Measurements from ENCODE around the gene APOD. TPM values are rescaled to one million over a fixed set of nuclear protein-coding genes. Genes with fewer than 3 reads are reported as not detected.

The APOD gene
- total RNA-seq, 1 donor: 2.9 TPM

- TF ChIP-seq, protein P1, sequence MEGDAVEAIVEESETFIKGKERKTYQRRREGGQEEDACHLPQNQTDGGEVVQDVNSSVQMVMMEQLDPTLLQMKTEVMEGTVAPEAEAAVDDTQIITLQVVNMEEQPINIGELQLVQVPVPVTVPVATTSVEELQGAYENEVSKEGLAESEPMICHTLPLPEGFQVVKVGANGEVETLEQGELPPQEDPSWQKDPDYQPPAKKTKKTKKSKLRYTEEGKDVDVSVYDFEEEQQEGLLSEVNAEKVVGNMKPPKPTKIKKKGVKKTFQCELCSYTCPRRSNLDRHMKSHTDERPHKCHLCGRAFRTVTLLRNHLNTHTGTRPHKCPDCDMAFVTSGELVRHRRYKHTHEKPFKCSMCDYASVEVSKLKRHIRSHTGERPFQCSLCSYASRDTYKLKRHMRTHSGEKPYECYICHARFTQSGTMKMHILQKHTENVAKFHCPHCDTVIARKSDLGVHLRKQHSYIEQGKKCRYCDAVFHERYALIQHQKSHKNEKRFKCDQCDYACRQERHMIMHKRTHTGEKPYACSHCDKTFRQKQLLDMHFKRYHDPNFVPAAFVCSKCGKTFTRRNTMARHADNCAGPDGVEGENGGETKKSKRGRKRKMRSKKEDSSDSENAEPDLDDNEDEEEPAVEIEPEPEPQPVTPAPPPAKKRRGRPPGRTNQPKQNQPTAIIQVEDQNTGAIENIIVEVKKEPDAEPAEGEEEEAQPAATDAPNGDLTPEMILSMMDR (IDR thresholded peaks at IDR 0.05; ENCODE audit: insufficient read depth, low read length): peak; percentile 43
- DNase-seq (ENCODE audit: low read depth): peak; percentile 68
- H3K4me3 ChIP-seq (ENCODE audit: low read depth, low read length): no peak overlapping the region
Observed at GRCh38 chr3:195522254-195523023, 61.3 kb downstream of the APOD start.

Small RNAs within 50 kb of the gene (small RNA-seq; reads per million reads assigned to genes)
- gene RN7SL73P (not detected), gene RNU6ATAC24P (not detected)

Other genes starting within 250 kb of the APOD start
- 92.3 and 113 TPM in 2 replicates for gene ACAP2, start 140.9 kb downstream of the APOD start, total RNA-seq (ENCODE audit: low replicate concordance)
- 60.1 and 126 TPM in 2 replicates for gene PPP1R2, start 40.6 kb downstream of the APOD start, total RNA-seq (ENCODE audit: low replicate concordance)
- 0.63 and 4.5 TPM in 2 replicates for gene MUC20, start 137.0 kb upstream of the APOD start, total RNA-seq (ENCODE audit: low replicate concordance)
- gene MUC4, start 228.0 kb upstream of the APOD start, total RNA-seq (ENCODE audit: low replicate concordance): not detected in 2 replicates